WTC11 (cell line): Measurements from ENCODE around the gene CNFN. TPM values are rescaled to one million over a fixed set of nuclear protein-coding genes. Genes with fewer than 3 reads are reported as not detected.

Experiments used
- ATAC-seq: fragments of 200-7000 bp; cut with Tn5 transposase; 2 replicates; pipeline ENCODE4 v1.10.0; 2021; ENCODE audit warnings: mild to moderate bottlenecking, moderate library complexity
- CTCF ChIA-PET: fragments of 300-600 bp; sonication (Branson Sonifier 250); formaldehyde crosslinking; loops from one replicate; lab custom pipeline; 2021; ENCODE audit warnings: antibody characterized with exemption; lab: Charles Lee
- POLR2A ChIA-PET: fragments of 350-600 bp; sonication (Branson Sonifier 250); formaldehyde crosslinking; loops from one replicate; lab custom pipeline; 2021; ENCODE audit warnings: antibody characterized with exemption; lab: Charles Lee
- DNase-seq: peaks from one replicate; pipeline ENCODE4 v3.0.0; 2021; ENCODE audit warnings: low spot score
- H3K27ac Mint-ChIP-seq: 2 replicates; pipeline ENCODE4 v1.8.0; 2021; ENCODE audit warnings: mixed read lengths
- H3K27me3 Mint-ChIP-seq: 2 replicates; pipeline ENCODE4 v1.8.0; 2021; ENCODE audit warnings: low read depth, mild to moderate bottlenecking, moderate library complexity, mixed read lengths
- H3K36me3 Mint-ChIP-seq: 2 replicates; pipeline ENCODE4 v1.8.0; 2021; ENCODE audit warnings: mixed read lengths
- H3K4me1 Mint-ChIP-seq: 2 replicates; pipeline ENCODE4 v1.8.0; 2022; ENCODE audit warnings: mixed read lengths
- H3K4me3 Mint-ChIP-seq: 2 replicates; pipeline ENCODE4 v1.8.0; 2021; ENCODE audit warnings: mild to moderate bottlenecking, moderate library complexity, mixed read lengths
- H3K9me3 Mint-ChIP-seq: 2 replicates; pipeline ENCODE4 v1.8.0; 2021; ENCODE audit warnings: mixed read lengths
- ARID4B ChIP-seq: sonication (generic); formaldehyde crosslinking; IDR thresholded peaks from 2 replicates; pipeline ENCODE4 v1.8.0; 2023; ENCODE audit warnings: missing genetic modification reagents, mild to moderate bottlenecking, borderline replicate concordance
- CBFB ChIP-seq: sonication (generic); formaldehyde crosslinking; IDR thresholded peaks from 2 replicates; pipeline ENCODE4 v1.8.1; 2022; ENCODE audit warnings: mild to moderate bottlenecking, low read depth, missing genetic modification reagents
- CREM ChIP-seq: sonication (generic); formaldehyde crosslinking; IDR thresholded peaks from 2 replicates; pipeline ENCODE4 v1.8.1; 2022; ENCODE audit warnings: mild to moderate bottlenecking, missing genetic modification reagents, moderate library complexity
- E2F5 ChIP-seq: sonication (generic); formaldehyde crosslinking; IDR thresholded peaks from 2 replicates; pipeline ENCODE4 v1.8.1; 2022; ENCODE audit warnings: mild to moderate bottlenecking, moderate library complexity, missing genetic modification reagents
- FOXJ3 ChIP-seq: sonication (generic); formaldehyde crosslinking; IDR thresholded peaks from 2 replicates; pipeline ENCODE4 v1.9.0; 2021; ENCODE audit warnings: missing genetic modification reagents, mild to moderate bottlenecking, borderline replicate concordance
- GRHL2 ChIP-seq: fragments of 250-450 bp; sonication (Bioruptor Pico); IDR thresholded peaks from 2 replicates; pipeline ENCODE4 v1.8.0; 2022; ENCODE audit warnings: mild to moderate bottlenecking, moderate library complexity; ENCODE audit not compliant: insufficient replicate concordance, severe bottlenecking
- IRF2 ChIP-seq: sonication (generic); formaldehyde crosslinking; IDR thresholded peaks from 2 replicates; pipeline ENCODE4 v1.8.0; 2022; ENCODE audit warnings: low read depth, missing genetic modification reagents, borderline replicate concordance
- JUN ChIP-seq: sonication (generic); formaldehyde crosslinking; IDR thresholded peaks from 2 replicates; pipeline ENCODE4 v1.8.0; 2023; ENCODE audit warnings: mild to moderate bottlenecking, missing genetic modification reagents
- MXD4 ChIP-seq: fragments of 250-450 bp; sonication (Bioruptor Pico); IDR thresholded peaks from 2 replicates; pipeline ENCODE4 v1.8.0; 2021; ENCODE audit warnings: mild to moderate bottlenecking, moderate library complexity, borderline replicate concordance
- NFE2L1 ChIP-seq: sonication (generic); formaldehyde crosslinking; IDR thresholded peaks from 2 replicates; pipeline ENCODE4 v1.8.1; 2023; ENCODE audit warnings: missing genetic modification reagents
- NR3C1 ChIP-seq: sonication (generic); formaldehyde crosslinking; conservative IDR thresholded peaks from 2 replicates; pipeline ENCODE4 v1.8.1; 2023; ENCODE audit warnings: low read depth, mild to moderate bottlenecking, missing genetic modification reagents
- TCF7 ChIP-seq: sonication (generic); formaldehyde crosslinking; IDR thresholded peaks from 2 replicates; pipeline ENCODE4 v1.8.0; 2022; ENCODE audit warnings: mild to moderate bottlenecking, low read depth, missing genetic modification reagents, moderate library complexity
- TEAD1 ChIP-seq: sonication (generic); formaldehyde crosslinking; IDR thresholded peaks from 2 replicates; pipeline ENCODE4 v1.8.0; 2022; ENCODE audit warnings: mild to moderate bottlenecking, missing genetic modification reagents
- ZBTB21 ChIP-seq: sonication (generic); formaldehyde crosslinking; IDR thresholded peaks from 2 replicates; pipeline ENCODE4 v1.8.1; 2023; ENCODE audit warnings: mild to moderate bottlenecking, missing genetic modification reagents, borderline replicate concordance
- ZBTB43 ChIP-seq: sonication (generic); formaldehyde crosslinking; IDR thresholded peaks from 2 replicates; pipeline ENCODE4 v1.8.1; 2023; ENCODE audit warnings: mild to moderate bottlenecking, missing genetic modification reagents
- ZNF317 ChIP-seq: sonication (generic); formaldehyde crosslinking; IDR thresholded peaks from 2 replicates; pipeline ENCODE4 v1.8.1; 2023; ENCODE audit warnings: low read depth, mild to moderate bottlenecking, moderate library complexity, missing genetic modification reagents, borderline replicate concordance
- ZNF423 ChIP-seq: fragments of 250-450 bp; sonication (Bioruptor Pico); IDR thresholded peaks from 2 replicates; pipeline ENCODE4 v2.1.2; 2022; ENCODE audit warnings: mild to moderate bottlenecking, moderate library complexity
- ZNF512 ChIP-seq: sonication (generic); formaldehyde crosslinking; IDR thresholded peaks from 2 replicates; pipeline ENCODE4 v1.8.1; 2022; ENCODE audit warnings: missing genetic modification reagents, borderline replicate concordance
- total RNA-seq: library from RNA; stranded (reverse); gene quantifications from 3 replicates; pipeline ENCODE4 v1.2.3, GENCODE V29; 2021
- TF ChIP-seq, protein P1 (sequence below): sonication (generic); formaldehyde crosslinking; IDR thresholded peaks from 2 replicates; pipeline ENCODE4 v1.8.0; 2022; ENCODE audit warnings: mild to moderate bottlenecking, missing genetic modification reagents
- TF ChIP-seq, protein P2 (sequence below): sonication (generic); formaldehyde crosslinking; IDR thresholded peaks from 2 replicates; pipeline ENCODE4 v1.8.0; 2022; ENCODE audit warnings: mild to moderate bottlenecking, missing genetic modification reagents
- TF ChIP-seq, protein P3 (sequence below): fragments of 250-450 bp; sonication (Bioruptor Pico); conservative IDR thresholded peaks from 2 replicates; pipeline ENCODE4 v1.9.0; 2021; ENCODE audit warnings: mild to moderate bottlenecking

Gene CNFN
- total RNA-seq, 1 experiment from 2014 or later = 9.6 TPM

- Mint-ChIP-seq H3K4me3 (no peak overlapping the region), H3K27me3 (peaks cover 18% of the 10 kb centered on the region), H3K36me3 (peaks cover 12% of the 10 kb centered on the region), H3K4me1 (peaks cover 10% of the 10 kb centered on the region), H3K27ac (no peak overlapping the region), H3K9me3 (no peaks in the 10 kb centered on the region)
- TF ChIP-seq CREM (CRISPR knock-in tag) = no peak
- TF ChIP-seq, protein P1, sequence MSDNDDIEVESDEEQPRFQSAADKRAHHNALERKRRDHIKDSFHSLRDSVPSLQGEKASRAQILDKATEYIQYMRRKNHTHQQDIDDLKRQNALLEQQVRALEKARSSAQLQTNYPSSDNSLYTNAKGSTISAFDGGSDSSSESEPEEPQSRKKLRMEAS (CRISPR knock-in tag) = no peak
- TF ChIP-seq TCF7 (CRISPR knock-in tag) = no peak
- TF ChIP-seq, protein P2, sequence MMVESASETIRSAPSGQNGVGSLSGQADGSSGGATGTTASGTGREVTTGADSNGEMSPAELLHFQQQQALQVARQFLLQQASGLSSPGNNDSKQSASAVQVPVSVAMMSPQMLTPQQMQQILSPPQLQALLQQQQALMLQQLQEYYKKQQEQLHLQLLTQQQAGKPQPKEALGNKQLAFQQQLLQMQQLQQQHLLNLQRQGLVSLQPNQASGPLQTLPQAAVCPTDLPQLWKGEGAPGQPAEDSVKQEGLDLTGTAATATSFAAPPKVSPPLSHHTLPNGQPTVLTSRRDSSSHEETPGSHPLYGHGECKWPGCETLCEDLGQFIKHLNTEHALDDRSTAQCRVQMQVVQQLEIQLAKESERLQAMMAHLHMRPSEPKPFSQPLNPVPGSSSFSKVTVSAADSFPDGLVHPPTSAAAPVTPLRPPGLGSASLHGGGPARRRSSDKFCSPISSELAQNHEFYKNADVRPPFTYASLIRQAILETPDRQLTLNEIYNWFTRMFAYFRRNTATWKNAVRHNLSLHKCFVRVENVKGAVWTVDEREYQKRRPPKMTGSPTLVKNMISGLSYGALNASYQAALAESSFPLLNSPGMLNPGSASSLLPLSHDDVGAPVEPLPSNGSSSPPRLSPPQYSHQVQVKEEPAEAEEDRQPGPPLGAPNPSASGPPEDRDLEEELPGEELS (CRISPR knock-in tag) = no peak
- no peak for TF ChIP-seq JUN (CRISPR knock-in tag)
- TF ChIP-seq ZBTB21 (CRISPR knock-in tag) = no peak
- no peak for TF ChIP-seq ZBTB43 (CRISPR knock-in tag)
- TF ChIP-seq NR3C1 (CRISPR knock-in tag) = no peak
- TF ChIP-seq GRHL2 (CRISPR knock-in tag) = no peak
- no peak for TF ChIP-seq MXD4 (CRISPR knock-in tag)
- no peak for TF ChIP-seq TEAD1
- TF ChIP-seq ZNF512 = no peak
- no peak for TF ChIP-seq CBFB (CRISPR knock-in tag)
- TF ChIP-seq ZNF423 = no peak
- TF ChIP-seq, protein P3, sequence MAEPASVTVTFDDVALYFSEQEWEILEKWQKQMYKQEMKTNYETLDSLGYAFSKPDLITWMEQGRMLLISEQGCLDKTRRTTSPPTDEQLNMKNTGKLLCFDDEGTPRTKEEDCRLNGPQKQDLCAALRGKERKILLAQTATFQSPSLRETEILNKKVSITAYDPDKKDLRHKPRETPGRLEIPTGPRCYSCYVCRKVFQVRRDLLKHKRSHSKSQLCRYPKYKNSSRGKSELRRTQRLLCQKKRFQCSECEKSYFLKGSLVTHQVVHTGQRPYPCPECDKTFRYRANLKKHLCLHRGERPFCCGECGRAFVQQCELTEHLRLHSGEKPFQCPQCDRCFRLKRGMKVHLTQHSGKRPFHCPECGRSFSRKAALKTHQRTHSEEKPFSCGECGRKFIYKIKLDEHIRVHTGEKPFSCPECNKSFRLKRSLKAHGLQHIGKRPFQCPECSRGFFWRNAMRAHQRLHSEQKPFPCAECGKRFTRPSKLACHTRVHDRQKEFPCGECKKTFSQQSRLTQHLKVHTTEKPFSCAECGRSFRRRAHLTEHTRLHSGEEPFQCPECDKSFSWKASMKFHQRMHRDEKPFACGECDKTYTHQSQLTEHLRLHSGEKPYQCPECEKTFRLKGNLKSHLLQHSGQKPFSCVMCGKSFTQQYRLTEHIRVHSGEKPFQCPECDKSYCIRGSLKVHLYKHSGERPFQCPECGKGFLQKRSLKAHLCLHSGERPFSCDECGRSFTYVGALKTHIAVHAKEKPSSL (CRISPR knock-in tag) = no peak
- TF ChIP-seq NFE2L1 (CRISPR knock-in tag) = no peak
- ATAC-seq (no peak), DNase-seq (no peak)
- POLR2A ChIA-PET = interaction anchor here (1.0 kb wide), 1 partner anchor 17 kb away, joined by 3 read pairs; no protein-coding TSS in a partner anchor
- CTCF ChIA-PET = interaction anchor here (0.5 to 3.1 kb wide), 4 partner anchors 7 to 35 kb away, joined by 3 to 12 read pairs (median 4); no protein-coding TSS in a partner anchor
Observed at GRCh38 chr19:42378225-42379215, 11.6 kb downstream of the CNFN start.

DNA sequence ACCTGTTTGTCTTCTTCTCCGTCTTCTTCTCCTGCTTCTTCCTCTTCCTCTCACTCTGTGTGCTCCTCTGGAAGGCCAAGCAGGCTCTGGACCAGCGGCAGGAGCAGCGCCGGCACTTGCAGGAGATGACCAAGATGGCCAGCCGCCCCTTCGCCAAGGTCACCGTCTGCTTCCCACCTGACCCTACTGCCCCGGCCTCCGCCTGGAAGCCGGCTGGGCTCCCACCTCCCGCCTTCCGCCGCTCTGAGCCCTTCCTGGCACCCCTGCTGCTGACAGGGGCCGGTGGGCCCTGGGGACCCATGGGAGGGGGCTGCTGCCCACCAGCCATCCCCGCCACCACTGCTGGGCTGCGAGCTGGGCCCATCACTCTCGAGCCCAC is 13.9 kb downstream of the CNFN start:
- POLR2A ChIA-PET = no interaction called here
- CTCF ChIA-PET = no interaction called here
- TF ChIP-seq IRF2 (CRISPR knock-in tag) (no peak), ZNF317 (CRISPR knock-in tag) (no peak), ARID4B (CRISPR knock-in tag) (no peak), FOXJ3 (CRISPR knock-in tag) (no peak), E2F5 (CRISPR knock-in tag) (no peak)

More for the DNA sequence above, 13.9 kb downstream of the CNFN start:
- Mint-ChIP-seq H3K27me3 (no peaks in the 10 kb centered on the region; the same call in 1 of the 2 replicates), H3K4me3 (no peak overlapping the region), H3K9me3 (no peaks in the 10 kb centered on the region), H3K27ac (no peak overlapping the region; the same call in 1 of the 2 replicates), H3K36me3 (peaks cover 16% of the 10 kb centered on the region), H3K4me1 (peaks cover 13% of the 10 kb centered on the region)
- ATAC-seq (no peak), DNase-seq (no peak)
